Measurements from ENCODE around the gene EVA1C. TPM values are rescaled to one million over a fixed set of nuclear protein-coding genes. Genes with fewer than 3 reads are reported as not detected.
"Not testable (repeated sequence)": the region's sequence is repeated elsewhere in the genome, so short reads cannot be mapped to it uniquely, and the experiment has no call there.

EVA1C gene
- total RNA-seq, 1 donor from 2014 or later, result 15.9 TPM

DNA sequence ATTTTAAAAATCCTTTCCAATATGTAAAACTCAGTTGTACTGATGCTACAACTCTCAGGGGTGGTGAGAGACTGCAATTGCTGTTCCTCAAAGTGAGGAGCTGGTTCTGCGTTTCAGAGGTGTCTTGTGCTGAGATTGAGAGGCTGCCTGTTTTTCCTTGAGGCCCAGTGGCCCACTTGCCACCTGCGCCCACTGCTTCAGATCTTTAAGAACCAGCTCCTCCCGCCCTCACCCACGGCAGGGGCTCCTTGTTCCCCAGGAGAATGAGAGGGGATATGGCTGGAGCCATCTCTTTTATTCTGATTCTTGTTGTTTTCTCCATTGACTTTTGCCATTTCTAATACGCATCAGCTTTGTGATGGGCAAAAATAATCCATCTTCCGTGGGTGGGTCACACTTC, 45.5 kb downstream of the EVA1C start:
- no peak for DNase-seq (ENCODE audit: low read depth in 2 of 2)

DNA sequence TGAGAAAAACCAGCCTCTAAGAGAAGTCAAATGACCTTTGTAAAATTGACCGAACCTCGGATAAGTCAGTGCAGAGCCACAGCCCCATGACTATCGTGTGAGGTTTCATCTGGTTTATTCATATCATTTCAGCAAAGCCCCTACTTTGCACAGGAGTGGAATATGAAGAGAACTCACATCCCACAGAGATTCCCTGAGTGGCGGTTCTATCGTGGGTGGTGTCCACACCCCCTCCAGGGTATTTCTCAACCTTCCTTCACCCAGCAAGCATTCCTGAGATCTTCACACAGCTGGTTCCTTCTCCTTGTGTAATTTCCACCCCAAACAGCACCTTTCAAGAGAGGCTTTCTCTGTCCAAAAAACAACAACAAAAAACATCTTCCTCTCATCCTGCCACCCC, 47.5 kb downstream of the EVA1C start:
- DNase-seq (ENCODE audit: low read depth in 2 of 2), result no peak

DNA sequence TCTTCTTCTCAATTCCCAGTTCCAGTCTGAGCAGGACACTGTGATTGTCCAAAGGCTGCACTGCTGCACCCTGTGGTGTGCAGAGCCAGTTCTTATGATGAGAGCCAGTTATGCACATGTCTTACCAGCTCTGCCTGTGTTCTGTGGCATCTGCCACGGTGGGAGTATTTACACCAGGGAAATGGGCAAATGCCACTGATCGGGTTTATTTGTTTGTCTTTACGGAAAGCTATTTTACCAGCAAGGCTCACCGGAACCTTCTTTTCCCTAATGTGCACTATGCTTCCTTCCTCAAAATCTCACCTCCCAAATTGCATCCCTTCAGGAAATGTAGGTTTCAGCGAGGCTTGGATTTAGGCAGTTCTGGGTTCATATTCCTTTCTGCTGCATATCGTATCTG, 49.0 kb downstream of the EVA1C start:
- no peak for DNase-seq (ENCODE audit: low read depth in 2 of 2)

DNA sequence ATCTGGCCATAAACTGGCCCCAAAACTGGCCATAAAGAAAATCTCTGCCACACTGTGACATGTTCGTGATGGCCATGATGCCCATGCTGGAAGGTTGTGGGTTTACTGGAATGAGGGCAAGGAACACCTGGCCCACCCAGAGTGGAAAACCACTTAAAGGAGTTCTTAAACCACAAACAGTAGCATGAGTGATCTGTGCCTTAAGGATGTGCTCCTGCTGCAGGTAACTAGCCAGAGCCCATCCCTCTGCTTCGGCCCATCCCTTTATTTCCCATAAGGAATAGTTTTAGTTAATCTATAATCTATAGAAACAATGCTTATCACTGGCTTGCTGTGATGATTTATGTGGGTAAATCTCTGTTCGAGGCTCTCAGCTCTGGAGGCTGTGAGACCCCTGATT, 50.1 kb downstream of the EVA1C start:
- not testable (repeated sequence) for DNase-seq (ENCODE audit: low read depth in 2 of 2)

DNA sequence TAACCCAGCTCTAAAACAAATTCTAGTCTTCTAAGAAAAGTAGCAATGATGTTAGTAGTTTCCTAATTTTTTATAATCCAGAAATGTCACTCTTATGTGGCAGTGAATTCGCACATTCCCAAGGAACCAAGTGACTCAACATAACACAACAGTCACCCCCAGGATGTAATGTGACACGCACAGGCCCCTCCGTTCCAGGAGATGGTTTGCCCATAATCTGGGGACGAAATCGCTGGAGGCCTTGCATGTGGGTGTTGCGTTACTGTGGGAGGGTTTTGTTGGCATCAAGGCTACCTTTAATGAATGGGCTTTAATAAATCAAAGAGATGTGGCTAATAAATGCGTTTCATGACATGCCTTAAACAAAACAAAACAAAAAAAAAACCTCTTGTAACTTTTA, 50.9 kb downstream of the EVA1C start:
- peak in 1 of 2 donors; percentile 67 for DNase-seq (ENCODE audit: low read depth in 2 of 2)

DNA sequence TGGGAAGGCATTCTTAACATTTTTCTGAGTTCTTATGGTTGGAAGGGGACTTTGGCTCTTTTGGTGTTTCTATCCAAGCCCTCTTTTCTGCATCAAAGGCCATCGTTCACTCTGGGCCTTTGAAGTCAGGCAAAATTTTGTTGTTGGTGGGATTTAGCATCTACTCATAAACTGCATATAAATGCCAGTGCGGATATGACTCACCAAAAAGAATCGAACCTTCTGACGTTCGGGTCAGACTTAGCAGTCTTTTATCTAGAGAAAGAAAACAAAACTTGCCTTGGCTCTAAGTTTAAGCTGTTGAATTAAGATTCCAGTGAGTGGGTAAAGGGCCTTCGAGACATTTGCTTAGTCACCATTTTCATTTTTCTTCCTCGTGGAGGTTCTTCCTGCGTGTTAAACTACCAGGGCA, 51.4 kb downstream of the EVA1C start:
- peak in 1 of 2 donors; percentile 93 for DNase-seq (ENCODE audit: low read depth in 2 of 2)

DNA sequence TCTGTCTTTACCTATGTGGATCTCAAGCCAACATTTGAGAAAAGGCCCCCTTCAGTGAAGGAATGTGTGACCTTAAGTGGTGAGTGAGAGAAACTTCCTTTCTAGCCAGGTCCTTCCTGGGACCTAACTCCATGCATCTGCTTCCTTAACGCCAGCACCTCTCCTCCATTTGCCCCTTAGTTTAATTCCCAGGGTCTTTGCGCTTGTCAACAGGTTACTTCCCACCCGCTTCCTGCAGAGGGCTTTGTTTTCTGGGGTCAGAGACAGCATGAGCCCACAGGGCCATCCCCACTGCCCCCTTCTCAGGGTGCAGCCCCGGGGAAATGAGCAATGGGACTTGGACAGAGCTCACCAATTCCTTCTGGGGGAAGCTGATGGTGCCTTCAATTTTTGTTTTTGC, 54.8 kb downstream of the EVA1C start:
- no peak for DNase-seq (ENCODE audit: low read depth in 2 of 2)

DNA sequence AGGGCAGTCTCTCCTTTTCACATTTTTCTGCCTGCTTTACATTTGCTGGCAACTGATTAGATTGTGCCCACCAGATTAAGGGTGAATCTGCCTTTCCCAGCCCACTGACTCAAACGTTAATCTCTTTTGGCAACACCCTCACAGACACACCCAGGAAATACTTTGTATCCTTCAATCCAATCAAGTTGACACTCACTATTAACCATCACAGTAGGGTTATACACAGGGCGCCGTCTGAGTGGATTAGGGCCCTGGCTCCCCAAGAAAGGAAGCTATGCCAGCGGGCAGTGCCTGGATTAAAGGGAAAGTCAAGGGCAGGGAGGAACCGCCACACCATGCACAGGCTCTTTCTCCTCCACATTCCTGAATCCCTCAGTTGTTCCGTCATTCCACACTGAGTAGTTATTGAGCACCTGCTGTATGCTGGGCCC, 56.2 kb downstream of the EVA1C start:
- no peak for DNase-seq (ENCODE audit: low read depth in 2 of 2)

DNA sequence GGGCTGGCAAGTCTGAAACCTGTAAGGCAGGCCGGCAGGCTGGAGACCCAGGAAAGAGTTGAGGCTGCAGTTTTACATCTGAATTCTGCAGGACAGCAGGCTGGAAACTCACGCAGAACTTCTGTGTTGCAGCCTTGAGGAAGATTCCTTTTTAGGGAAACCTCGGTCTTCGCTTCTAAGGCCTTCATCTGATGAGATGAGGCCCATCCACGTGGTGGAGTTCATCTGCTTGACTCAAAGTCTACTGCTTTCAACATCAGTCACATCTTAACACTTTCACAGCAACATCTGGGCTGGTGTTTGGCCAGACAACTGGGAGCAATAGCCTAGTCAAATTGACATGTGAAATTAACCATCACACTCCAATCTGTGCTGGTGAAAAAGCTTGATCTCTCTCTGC, 57.1 kb downstream of the EVA1C start:
- no peak for DNase-seq (ENCODE audit: low read depth in 2 of 2)

DNA sequence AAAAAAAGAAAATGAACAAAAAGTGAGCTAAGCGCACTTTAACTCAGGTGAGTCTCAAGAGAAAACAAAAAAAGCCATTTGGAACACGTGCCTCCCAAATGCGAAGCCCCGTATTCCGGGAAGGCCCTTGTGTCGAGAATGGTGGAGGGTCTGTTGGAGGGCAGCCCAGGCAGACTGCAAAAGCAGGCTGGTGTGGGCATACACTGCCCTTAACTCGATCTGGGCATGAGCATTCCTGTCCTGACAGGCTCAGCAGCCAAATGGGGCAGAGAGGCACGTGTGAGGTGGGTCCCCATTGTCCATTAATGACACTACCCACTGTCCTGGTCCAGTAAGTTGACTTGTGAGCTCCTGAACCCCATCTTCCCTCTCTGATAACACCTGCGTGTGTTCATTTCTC, 57.7 kb downstream of the EVA1C start:
- no peak for DNase-seq (ENCODE audit: low read depth in 2 of 2)

DNA sequence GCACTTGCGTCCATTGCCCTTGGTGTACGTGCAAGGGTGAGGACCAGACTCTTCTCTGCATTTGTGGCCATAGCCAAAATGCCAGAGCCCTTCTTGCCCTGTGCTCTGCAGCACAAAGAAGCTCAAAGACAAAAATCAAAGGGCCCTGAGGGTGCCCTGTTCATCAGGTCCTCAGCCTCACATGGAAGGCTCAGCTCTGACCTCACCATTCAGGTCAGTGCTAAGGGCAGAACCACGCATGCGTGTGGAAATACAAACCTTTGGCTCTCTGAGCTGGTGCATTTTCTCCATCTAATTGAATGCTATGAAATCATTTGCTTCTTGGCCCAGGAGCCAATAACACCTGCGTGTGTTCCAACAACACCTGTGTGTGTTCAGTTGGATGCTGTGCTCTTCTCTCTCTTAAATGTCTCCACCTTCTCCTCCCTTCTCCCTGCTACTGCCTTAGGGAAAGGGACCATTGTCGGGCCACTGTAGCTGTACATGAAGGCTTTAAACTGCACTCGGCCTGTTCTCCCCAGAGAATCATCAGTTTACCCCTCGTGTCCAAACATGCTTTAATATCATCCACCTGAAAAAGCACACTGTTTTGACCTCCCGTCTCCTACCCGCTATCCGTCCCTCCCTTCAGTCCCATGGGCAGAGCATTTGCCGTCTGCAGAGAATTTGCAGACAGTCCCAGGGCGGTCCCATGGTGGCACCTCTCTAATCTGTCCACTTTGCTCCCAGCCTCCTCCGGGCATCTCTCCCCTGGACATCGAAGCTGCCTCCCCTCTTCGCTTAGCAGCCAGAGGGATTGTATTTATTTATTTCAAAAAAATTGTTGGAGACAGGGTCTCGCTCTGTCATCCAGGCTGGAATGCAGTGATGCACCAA, 60.6 kb downstream of the EVA1C start:
- no peak for DNase-seq (ENCODE audit: low read depth in 2 of 2)

DNA sequence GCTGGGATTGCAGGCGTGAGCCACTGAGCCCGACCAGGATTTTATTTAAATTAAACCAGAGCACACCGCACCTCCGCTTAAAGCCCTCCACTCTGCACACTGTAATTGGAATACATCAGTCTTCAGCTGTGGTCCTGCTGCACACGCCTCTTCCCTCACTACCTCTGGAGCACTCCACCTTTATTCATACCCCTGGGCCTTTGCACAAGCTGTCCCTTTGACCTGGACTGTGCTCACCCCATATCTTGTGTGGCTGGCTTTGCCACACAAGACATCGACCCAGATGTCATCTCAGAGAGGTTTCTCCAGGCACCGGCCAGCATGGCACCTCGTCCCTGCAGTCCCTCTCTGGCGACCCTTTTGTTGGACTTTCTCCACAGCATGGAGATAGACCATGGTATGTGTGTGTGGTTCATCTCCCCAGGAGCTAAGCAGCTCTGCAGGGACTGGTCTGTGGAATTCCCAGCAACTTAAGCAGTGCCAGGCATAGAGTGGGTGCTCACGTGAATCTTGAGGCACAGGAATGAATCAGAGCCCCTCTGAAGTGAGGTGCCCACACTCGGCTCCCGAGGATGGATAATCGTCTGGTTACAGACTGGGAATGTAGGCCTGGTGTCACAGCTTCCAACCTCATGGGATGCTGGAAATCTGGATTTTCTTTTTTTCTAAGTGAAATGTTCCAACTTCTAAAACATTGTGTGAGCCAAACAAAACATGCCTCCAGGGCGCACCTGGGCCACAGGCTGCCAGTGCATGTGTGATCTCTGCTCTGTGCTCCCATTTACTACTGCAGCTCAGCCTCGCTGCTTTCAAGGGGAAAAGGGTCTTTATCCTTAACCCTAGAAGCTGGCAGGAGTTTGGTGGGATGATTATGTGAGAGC, 61.9 kb downstream of the EVA1C start:
- peak; percentile 69 to 71 for DNase-seq (ENCODE audit: low read depth in 2 of 2)

DNA sequence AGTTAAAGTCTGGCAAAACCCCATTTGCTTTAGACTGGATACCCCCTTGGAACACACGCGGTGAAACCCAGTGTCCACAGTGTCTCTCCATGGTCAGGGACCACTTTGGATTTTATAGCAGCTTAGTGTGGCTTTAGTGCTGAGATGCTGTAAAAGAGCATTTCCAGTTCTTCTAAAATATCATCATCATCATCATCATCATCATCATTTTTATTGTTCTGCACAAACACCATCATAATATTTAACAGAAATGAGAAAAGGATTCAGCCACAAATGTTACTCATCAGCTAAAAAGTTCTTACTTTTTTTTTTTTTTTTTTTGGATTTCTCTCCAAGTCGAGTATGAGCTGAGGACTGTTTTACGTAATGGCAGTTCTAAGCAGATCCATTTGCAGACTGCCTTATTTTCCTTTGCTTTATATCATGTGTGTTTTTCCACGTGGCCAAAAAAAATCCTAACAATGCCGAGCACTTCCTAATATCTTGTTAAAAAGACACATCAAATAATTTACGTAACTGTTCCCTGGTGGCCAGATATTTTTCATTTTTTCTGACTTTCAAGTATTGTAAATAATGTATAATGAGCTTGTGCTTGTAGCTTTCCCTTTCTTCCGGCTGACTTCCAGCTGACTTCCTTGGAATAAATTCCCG, 62.8 kb downstream of the EVA1C start:
- peak; percentile 87 to 90 for DNase-seq (ENCODE audit: low read depth in 2 of 2)

DNA sequence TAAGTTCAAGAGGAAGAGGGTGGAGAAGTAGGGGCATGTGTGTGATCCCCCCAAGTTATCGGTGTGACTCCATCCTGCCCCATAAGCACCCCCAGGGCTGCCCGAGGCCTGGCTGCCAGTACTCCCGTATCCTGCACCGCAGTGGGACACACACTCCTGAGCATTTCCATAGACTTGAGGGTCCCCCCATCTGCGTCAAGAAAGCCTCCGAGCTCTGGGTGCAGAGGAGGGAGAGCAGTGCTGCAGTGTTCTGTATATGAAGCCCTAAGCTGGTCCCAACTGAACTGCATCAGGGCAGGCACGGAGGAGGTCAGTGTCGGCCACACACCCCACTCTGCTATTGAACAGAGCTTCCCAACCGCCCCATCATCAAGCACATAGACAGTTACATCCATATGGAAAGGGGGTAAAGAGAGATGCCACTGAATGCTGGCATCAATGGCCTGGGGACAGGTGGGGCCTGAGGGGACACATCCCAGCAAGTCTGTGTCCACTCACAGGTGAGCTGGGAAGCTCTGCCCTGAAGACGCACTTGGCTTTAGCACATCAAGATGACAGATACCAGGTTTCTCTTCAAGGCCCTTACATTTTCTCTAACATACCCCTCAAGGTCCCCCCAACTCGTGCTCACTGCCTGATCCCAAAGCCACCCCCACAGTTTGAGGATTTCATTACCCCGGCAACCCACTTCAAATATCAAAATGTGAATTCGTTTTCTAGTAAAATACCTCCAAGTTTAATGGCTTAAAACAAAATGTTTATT, 64.3 kb downstream of the EVA1C start:
- no peak for DNase-seq (ENCODE audit: low read depth in 2 of 2)

DNA sequence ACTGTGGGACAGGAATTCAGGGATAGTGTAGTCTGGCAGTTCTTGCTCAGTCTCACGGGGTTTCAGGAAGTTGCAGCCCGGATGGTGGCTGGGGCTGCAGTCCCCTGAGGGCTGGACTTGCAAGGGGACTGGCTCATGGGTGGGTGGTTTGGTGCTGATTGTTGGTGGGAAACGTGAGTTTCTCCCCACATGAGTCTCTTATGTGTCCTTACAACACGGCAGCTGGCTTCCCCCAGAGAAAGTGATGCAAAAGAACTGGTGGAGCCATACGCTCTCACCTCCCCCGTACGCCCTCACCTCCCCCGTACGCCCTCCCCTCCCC, 64.9 kb downstream of the EVA1C start:
- DNase-seq (ENCODE audit: low read depth in 2 of 2), result peak in 1 of 2 donors; percentile 32

DNA sequence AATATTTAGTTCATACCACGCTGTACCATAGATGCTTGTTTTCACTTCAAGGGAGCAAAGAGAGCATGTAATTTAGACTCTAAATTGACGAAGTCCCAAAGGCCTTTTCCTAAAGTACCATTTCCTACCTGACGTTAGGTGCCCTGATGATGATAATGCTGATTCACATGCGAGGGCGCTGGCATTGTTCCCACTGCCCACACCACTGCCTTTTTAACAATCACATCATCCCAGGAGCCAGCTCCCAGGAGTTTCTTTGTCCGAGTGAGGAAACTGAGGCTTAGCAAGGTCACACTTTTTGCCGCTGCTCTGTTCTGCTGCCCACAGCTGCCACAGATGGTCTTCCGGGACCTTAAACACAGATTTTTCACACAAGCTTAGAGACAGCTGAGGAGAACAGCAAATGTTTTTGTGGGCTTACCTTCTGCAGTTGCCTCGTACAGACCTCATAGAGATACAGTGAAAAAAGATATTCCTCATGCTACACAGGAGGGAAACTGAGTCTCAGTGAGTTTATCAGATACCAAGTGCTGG, 69.4 kb downstream of the EVA1C start:
- DNase-seq (ENCODE audit: low read depth in 2 of 2), result no peak

DNA sequence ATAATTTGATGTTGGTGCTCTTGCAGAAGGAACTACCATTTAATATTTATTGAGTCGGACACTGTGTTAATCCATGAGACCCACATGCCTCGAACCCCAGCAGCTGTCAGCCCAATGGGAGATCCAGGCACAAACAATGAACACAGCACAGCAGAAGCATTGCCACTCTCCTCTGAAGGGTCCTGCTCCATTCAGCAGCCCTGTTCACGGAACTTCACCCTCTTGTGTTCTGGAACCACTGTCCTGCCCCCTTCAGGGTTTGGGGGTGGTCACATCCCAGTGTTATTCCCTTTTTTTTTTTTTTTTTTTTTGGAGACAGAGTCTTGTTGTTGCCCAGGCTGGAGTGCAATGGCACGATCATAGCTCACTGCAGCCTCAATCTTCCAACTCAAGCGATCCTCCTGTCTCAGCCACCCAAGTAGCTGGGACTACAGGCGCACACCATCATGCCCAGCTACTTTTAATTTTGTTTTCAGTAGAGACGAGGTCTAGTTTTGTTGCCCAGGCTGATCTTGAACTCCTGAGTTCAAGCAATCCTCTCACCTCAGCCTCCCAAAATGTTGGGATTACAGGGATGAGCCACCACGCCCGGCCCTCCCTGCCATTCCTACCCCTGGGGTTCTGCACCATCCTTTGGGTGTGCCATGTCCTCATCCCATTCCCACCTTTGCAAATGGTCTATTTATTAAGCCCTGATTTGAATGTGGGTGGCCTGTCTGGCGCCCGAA, 70.2 kb downstream of the EVA1C start:
- no peak for DNase-seq (ENCODE audit: low read depth in 2 of 2)

DNA sequence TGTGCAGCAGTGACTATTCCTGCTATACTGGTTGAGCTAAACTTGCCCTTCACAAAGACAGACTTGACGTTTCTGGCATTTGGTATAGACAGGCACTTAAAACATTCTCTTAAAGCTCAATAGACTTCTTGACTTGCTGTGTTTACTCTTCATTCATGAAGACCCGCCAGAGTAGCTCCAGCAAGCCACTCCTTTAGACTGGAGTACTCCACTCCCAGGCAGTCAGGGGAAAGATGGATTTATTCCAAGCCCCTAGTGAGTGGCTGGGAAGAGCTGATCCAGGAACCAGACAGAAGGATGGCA, 70.7 kb downstream of the EVA1C start:
- DNase-seq (ENCODE audit: low read depth in 2 of 2), result no peak

DNA sequence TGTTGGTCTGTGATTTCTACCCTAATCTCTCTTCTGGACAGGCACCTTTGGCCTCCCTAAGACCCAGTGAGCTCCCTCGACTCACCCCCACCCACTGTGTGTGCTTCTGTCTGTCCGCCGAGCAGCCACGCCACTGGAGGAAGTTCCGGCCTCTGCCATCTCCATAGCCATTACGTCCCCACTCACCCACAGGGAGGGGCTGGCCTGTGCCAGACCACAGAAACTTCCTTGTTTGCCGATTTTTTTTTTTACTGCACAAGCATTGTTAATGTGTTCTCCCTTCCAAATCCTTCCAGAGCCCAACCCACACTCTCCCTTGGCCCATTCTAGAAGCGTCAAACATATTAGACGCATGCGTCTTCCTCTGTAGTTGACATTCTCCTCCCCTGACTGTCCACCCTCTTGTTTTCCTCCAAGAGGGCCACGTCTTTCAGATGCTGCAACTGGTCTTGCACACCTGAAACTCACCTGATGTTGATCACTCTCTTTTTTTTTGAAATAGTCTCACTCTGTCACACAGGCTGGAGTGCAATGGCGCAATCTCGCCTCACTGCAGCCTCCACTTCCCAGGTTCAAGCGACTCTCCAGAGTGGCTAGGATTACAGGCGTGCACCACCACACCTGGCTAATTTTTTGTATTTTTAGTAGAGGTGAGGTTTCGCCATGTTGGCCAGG, 72.3 kb downstream of the EVA1C start:
- no peak for DNase-seq (ENCODE audit: low read depth in 2 of 2)

DNA sequence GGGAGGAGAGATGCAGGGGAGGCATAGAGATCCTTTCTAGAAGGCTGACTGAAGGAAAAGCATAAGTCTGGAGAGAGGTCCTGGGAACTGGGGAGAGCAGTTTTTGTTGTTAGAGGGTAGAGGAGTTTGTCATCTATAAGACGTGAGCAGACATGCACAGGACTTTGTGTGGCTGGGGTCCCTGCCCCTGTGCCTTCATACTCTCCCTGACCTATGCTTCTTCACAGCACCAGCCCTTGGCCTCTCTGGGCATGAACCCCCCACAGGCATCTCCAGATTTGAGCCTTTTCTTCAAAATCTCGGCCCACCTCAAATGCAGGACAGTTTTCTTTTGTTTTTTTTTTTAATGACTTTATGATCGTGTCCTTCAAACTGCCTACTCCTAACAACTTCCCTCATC, 79.9 kb downstream of the EVA1C start:
- no peak for DNase-seq (ENCODE audit: low read depth in 2 of 2)
